H1 (cell line): ENCODE data around the gene EPB41L4B. TPM values are rescaled to one million over a fixed set of nuclear protein-coding genes. Genes with fewer than 3 reads are reported as not detected.

Source experiments
- CTCF ChIA-PET: fragments of 300-600 bp; sonication (Branson Sonifier 250); formaldehyde crosslinking; loops from one replicate; lab custom pipeline; 2021; ENCODE audit not compliant: partially characterized antibody; lab: Charles Lee
- POLR2A ChIA-PET: fragments of 300-600 bp; sonication (Branson Sonifier 250); formaldehyde crosslinking; loops from one replicate; lab custom pipeline; 2021; ENCODE audit warnings: inconsistent platforms; ENCODE audit not compliant: partially characterized antibody; lab: Charles Lee
- DNase-seq, 2 experiments: peaks; one replicate each; pipeline versions ENCODE4 v3.0.0 to v3.0.0-alpha.2; 2010 to 2022; ENCODE audit warnings: low spot score in 2 of 2, low read depth in 1 of 2, mixed read lengths in 1 of 2
- FAIRE-seq: peaks from 2 replicates; lab custom pipeline; 2011; peaks lifted over from hg19 to GRCh38; lab: Jason Lieb, UNC
- H2AFZ ChIP-seq: 2 replicates; pipeline ENCODE4 v1.8.1; 2012; ENCODE audit warnings: low read length, inconsistent platforms
- H2AK5ac ChIP-seq: 2 replicates; pipeline ENCODE4 v1.6.1; 2013; ENCODE audit warnings: low read depth, low read length
- H2BK120ac ChIP-seq: replicated peaks from 2 replicates; pipeline ENCODE3; 2013; ENCODE audit warnings: low read depth, low read length, inconsistent platforms
- H2BK12ac ChIP-seq: 2 replicates; pipeline ENCODE4 v1.6.1; 2013; ENCODE audit warnings: low read depth, low read length
- H2BK15ac ChIP-seq: 2 replicates; pipeline ENCODE4 v1.6.1; 2013; ENCODE audit warnings: low read length
- H2BK20ac ChIP-seq: 2 replicates; pipeline ENCODE4 v1.6.1; 2013; ENCODE audit warnings: low read length
- H2BK5ac ChIP-seq: 2 replicates; pipeline ENCODE4 v1.6.1; 2013; ENCODE audit warnings: low read depth, low read length
- H3K14ac ChIP-seq: 2 replicates; pipeline ENCODE4 v1.6.1; 2013; ENCODE audit warnings: inconsistent platforms; ENCODE audit not compliant: insufficient read length
- H3K18ac ChIP-seq: 2 replicates; pipeline ENCODE4 v1.6.1; 2013; ENCODE audit warnings: low read length; ENCODE audit errors: extremely low read depth
- H3K23ac ChIP-seq: 2 replicates; pipeline ENCODE4 v1.6.1; 2013; ENCODE audit warnings: inconsistent platforms; ENCODE audit not compliant: insufficient read length
- H3K23me2 ChIP-seq: 2 replicates; pipeline ENCODE4 v1.6.1; 2013; ENCODE audit warnings: low read depth, low read length
- H3K27ac ChIP-seq: 2 replicates; pipeline ENCODE4 v1.6.1; 2011; ENCODE audit warnings: low read depth, low read length, inconsistent platforms
- H3K27me3 ChIP-seq, 4 experiments: replicated peaks in 1 of 4; 1 replicate in 1 of 4; 2 replicates in 3 of 4; pipeline versions ENCODE4 v1.6.1 to v1.8.1; 2011 to 2013; ENCODE audit warnings: low read length in 3 of 4, mild to moderate bottlenecking in 3 of 4, inconsistent platforms in 2 of 4, mixed read lengths in 2 of 4, moderate library complexity in 1 of 4; ENCODE audit not compliant: control insufficient read depth in 3 of 4, insufficient read depth in 3 of 4; ENCODE audit errors: extremely low read depth in 1 of 4
- H3K36me3 ChIP-seq, 4 experiments: 2 replicates each; pipeline versions ENCODE4 v1.6.1 to v1.8.1; 2011 to 2013; ENCODE audit warnings: mild to moderate bottlenecking in 4 of 4, low read length in 3 of 4, moderate library complexity in 2 of 4, control low read depth in 1 of 4, inconsistent platforms in 1 of 4; ENCODE audit not compliant: insufficient read depth in 4 of 4, control insufficient read depth in 2 of 4
- H3K4ac ChIP-seq: replicated peaks from 2 replicates; pipeline ENCODE3; 2013; ENCODE audit warnings: low read length, low read depth, mixed read lengths, inconsistent platforms; ENCODE audit not compliant: insufficient read length
- H3K4me1 ChIP-seq, 4 experiments: replicated peaks in 1 of 4; 1 replicate in 1 of 4; 2 replicates in 3 of 4; pipeline versions ENCODE4 v1.6.1 to v1.8.1; 2011 to 2013; ENCODE audit warnings: low read length in 3 of 4, inconsistent platforms in 2 of 4, mixed read lengths in 1 of 4; ENCODE audit not compliant: insufficient read depth in 4 of 4, control insufficient read depth in 3 of 4
- H3K4me2 ChIP-seq, 2 experiments: 2 replicates each; pipeline versions ENCODE4 v1.6.1 to v1.8.1; 2011 to 2013; ENCODE audit warnings: low read depth in 2 of 2, low read length in 2 of 2, control low read depth in 1 of 2, inconsistent platforms in 1 of 2, mild to moderate bottlenecking in 1 of 2; ENCODE audit not compliant: insufficient read depth in 1 of 2
- H3K4me3 ChIP-seq, 4 experiments: fragments of 200-600, 300-600 bp in 1 of 4; sonication (generic), shearing (Covaris generic), sonication (Bioruptor Twin) in 1 of 4; 2 replicates each; pipeline versions ENCODE4 v1.5.1 to v1.8.1; 2011 to 2016; ENCODE audit warnings: low read length in 4 of 4, low read depth in 3 of 4, control low read depth in 2 of 4, inconsistent platforms in 2 of 4, mild to moderate bottlenecking in 2 of 4, mixed read lengths in 1 of 4, moderate library complexity in 1 of 4; ENCODE audit not compliant: insufficient read depth in 2 of 4; ENCODE audit errors: extremely low read depth in 1 of 4
- H3K56ac ChIP-seq: replicated peaks from 2 replicates; pipeline ENCODE3; 2013; ENCODE audit warnings: low read depth, mild to moderate bottlenecking, mixed read lengths, low read length, inconsistent platforms; ENCODE audit not compliant: insufficient read length
- H3K79me1 ChIP-seq: 2 replicates; pipeline ENCODE4 v1.6.1; 2013; ENCODE audit warnings: low read depth, low read length, control low read depth
- H3K79me2 ChIP-seq, 2 experiments: 2 replicates each; pipeline versions ENCODE4 v1.6.1 to v1.8.1; 2012 to 2013; ENCODE audit warnings: low read length in 2 of 2, mild to moderate bottlenecking in 2 of 2, inconsistent platforms in 1 of 2; ENCODE audit not compliant: insufficient read depth in 2 of 2, control insufficient read depth in 1 of 2
- H3K9ac ChIP-seq, 4 experiments: replicated peaks in 1 of 4; 1 replicate in 1 of 4; 2 replicates in 3 of 4; pipeline versions ENCODE4 v1.6.1 to v1.8.1; 2011 to 2013; ENCODE audit warnings: low read depth in 3 of 4, low read length in 3 of 4, control low read depth in 2 of 4, mild to moderate bottlenecking in 2 of 4, moderate library complexity in 2 of 4, inconsistent platforms in 1 of 4; ENCODE audit errors: extremely low read depth in 1 of 4
- H3K9me3 ChIP-seq, 2 experiments: 2 replicates each; pipeline versions ENCODE4 v1.6.1 to v1.8.1; 2012 to 2013; ENCODE audit warnings: mild to moderate bottlenecking in 2 of 2, moderate library complexity in 2 of 2, control low read depth in 1 of 2, inconsistent platforms in 1 of 2, low read depth in 1 of 2, low read length in 1 of 2, mixed read lengths in 1 of 2; ENCODE audit not compliant: insufficient read depth in 2 of 2
- H4K20me1 ChIP-seq, 2 experiments: replicated peaks in 1 of 2; 2 replicates each; pipeline versions ENCODE3 to v1.8.1; 2011 to 2013; ENCODE audit warnings: inconsistent platforms in 2 of 2, low read length in 2 of 2, mild to moderate bottlenecking in 1 of 2; ENCODE audit not compliant: insufficient read depth in 2 of 2, control insufficient read depth in 1 of 2
- H4K5ac ChIP-seq: 2 replicates; pipeline ENCODE4 v1.6.1; 2013; ENCODE audit warnings: low read length, low read depth, mixed read lengths, inconsistent platforms; ENCODE audit not compliant: insufficient read length
- H4K8ac ChIP-seq: 2 replicates; pipeline ENCODE4 v1.8.0; 2013; ENCODE audit warnings: mild to moderate bottlenecking, moderate library complexity, low read length, inconsistent platforms; ENCODE audit not compliant: insufficient read depth; ENCODE audit errors: extremely low read depth
- H4K91ac ChIP-seq: replicated peaks from 2 replicates; pipeline ENCODE3; 2013; ENCODE audit warnings: low read length, mixed read lengths, inconsistent platforms; ENCODE audit not compliant: insufficient read length
- BRCA1 ChIP-seq: IDR thresholded peaks from 2 replicates; pipeline ENCODE4 v1.6.1; 2012; ENCODE audit warnings: low read depth, low read length, improper control_type of control experiment
- CTCF ChIP-seq, 3 experiments: IDR thresholded peaks; 1 replicate in 2 of 3; 2 replicates in 1 of 3; pipeline versions ENCODE4 v1.5.1 to v1.6.1; 2011; ENCODE audit warnings: low read length in 3 of 3, mild to moderate bottlenecking in 3 of 3, inconsistent platforms in 2 of 3, low read depth in 1 of 3, moderate library complexity in 1 of 3; ENCODE audit not compliant: insufficient read depth in 1 of 3; ENCODE audit errors: control extremely low read depth in 1 of 3
- E2F6 ChIP-seq: IDR thresholded peaks from 2 replicates; pipeline ENCODE4 v1.6.1; 2012; ENCODE audit warnings: inconsistent platforms
- POU5F1 ChIP-seq: IDR thresholded peaks from 2 replicates; pipeline ENCODE4 v1.6.1; 2011; ENCODE audit warnings: low read depth, mild to moderate bottlenecking, low read length, moderate library complexity
- SP2 ChIP-seq: IDR thresholded peaks from 2 replicates; pipeline ENCODE4 v1.6.1; 2012; ENCODE audit warnings: mild to moderate bottlenecking, low read length, inconsistent platforms
- SP4 ChIP-seq: IDR thresholded peaks from 2 replicates; pipeline ENCODE4 v1.6.1; 2012; ENCODE audit warnings: low read length, inconsistent platforms
- TBP ChIP-seq: IDR thresholded peaks from 2 replicates; pipeline ENCODE4 v1.6.1; 2011; ENCODE audit warnings: low read depth, low read length, improper control_type of control experiment
- WGBS, 2 experiments: shearing (Covaris generic) in 1 of 2; methylation state at CpG; one replicate each; pipeline versions ENCODE4 v1.1.6 to v1.1.7; 2013 to 2015; ENCODE audit warnings: low lambda C conversion rate in 2 of 2, mixed read lengths in 2 of 2, inconsistent platforms in 1 of 2, low coverage in 1 of 2, missing lambda C conversion rate in 1 of 2; ENCODE audit not compliant: insufficient replicate concordance in 2 of 2, insufficient coverage in 1 of 2, insufficient read length in 1 of 2; ENCODE audit errors: extremely low coverage in 1 of 2, missing lambda C conversion rate in 1 of 2; 5-methylcytosine and 5-hydroxymethylcytosine counted together
- polyA plus RNA-seq, 7 experiments: library from polyadenylated mRNA; depleted of rRNA in 3 of 7; stranded (reverse) in 5 of 7; unstranded in 2 of 7; fragments of >200 nt in 5 of 7; fragments of 200-250 nt in 2 of 7; gene quantifications; 1 replicate in 5 of 7; 2 replicates in 1 of 7; 4 replicates in 1 of 7; pipeline versions ENCODE4 v1.2.1 to v1.2.3, GENCODE V29; 2011 to 2013; ENCODE audit warnings: missing spikeins in 2 of 7, mixed read lengths in 2 of 7
- total RNA-seq: library from RNA; stranded (reverse); fragmentation: NEBNext Ultra II Directional; extraction: Animal tissue kit (Norgen Biotek cat#: 25700); gene quantifications from 2 replicates; pipeline ENCODE4 v1.2.1, GENCODE V29; 2021

EPB41L4B gene
- total and polyA plus RNA-seq, 2 of the 8 experiments (the other 6 are each of a cell fraction or from before 2014, with no cell fraction given) = 11.9 to 25.0 TPM

- peaks cover 1 to 4% (median 3%) of the 10 kb centered on the region in 4 experiments; a peak in 4 of 7 replicates for H3K4me1 ChIP-seq
- H3K79me1 ChIP-seq = peaks cover 14% of the 10 kb centered on the region; the same call in 1 of the 2 replicates
- no peak overlapping the region for H3K23ac ChIP-seq
- TF ChIP-seq TBP (no peak), POU5F1 (no peak), E2F6 (no peak), CTCF (IDR thresholded peaks at IDR 0.05; ENCODE audit: control extremely low read depth in 1 of 3, insufficient read depth in 1 of 3, low read depth in 1 of 3, low read length in 3 of 3) (no peak), SP2 (no peak), SP4 (no peak), BRCA1 (no peak)
- TF ChIP-seq, all 59 proteins: peak for 0
- Histone ChIP-seq H2AK5ac (no peak overlapping the region), H2BK15ac (no peak overlapping the region), H3K9me3 (no peaks in the 10 kb centered on the region), H2BK20ac (no peak overlapping the region), H3K4me3 (no peak overlapping the region), H3K23me2 (peaks cover 2% of the 10 kb centered on the region; the same call in 1 of the 2 replicates), H2BK12ac (no peak overlapping the region), H4K91ac (no peak overlapping the region), H3K9ac (no peak overlapping the region), H3K4me2 (no peak overlapping the region), H3K14ac (no peak overlapping the region), H2BK120ac (no peak overlapping the region), H3K27me3 (no peaks in the 10 kb centered on the region), H3K36me3 (no peaks in the 10 kb centered on the region), H3K79me2 (peaks cover 3 to 91% of the 10 kb centered on the region in 2 experiments), H4K8ac (no peak overlapping the region), H3K18ac (no peak overlapping the region), H4K5ac (no peak overlapping the region), H2AFZ (no peak overlapping the region), H2BK5ac (no peak overlapping the region), H3K27ac (no peak overlapping the region), H3K4ac (no peak overlapping the region), H4K20me1 (peaks cover 3 to 11% of the 10 kb centered on the region in 2 experiments), H3K56ac (no peak overlapping the region)
- ChIA-PET CTCF (interaction anchor here (0.7 to 1.5 kb wide), 3 partner anchors 12 to 104 kb away, joined by 3 to 6 read pairs (median 3); no protein-coding TSS in a partner anchor), POLR2A (interaction anchor here (1.4 kb wide), 1 partner anchor 14 kb away, joined by 4 read pairs; no protein-coding TSS in a partner anchor)
- WGBS, 2 experiments = 82% methylated on average over 4 of the region's 4 CpGs; no CpG with 5 or more reads in 1 of the 2 experiments
- DNase-seq = no peak
- FAIRE-seq = no peak
These were observed 34.3 kb downstream of the EPB41L4B start for GRCh38 chr9:109286571-109286977.
